A673 (cell line): Measurements from ENCODE around the gene NFIB. TPM values are rescaled to one million over a fixed set of nuclear protein-coding genes. Genes with fewer than 3 reads are reported as not detected.
A peak's percentile ranks its signal among the peaks of the same experiment; 100 is the strongest.

Experiments used
- BruUV-seq: library from RNA; stranded (reverse); fragments of 400-500 nt; replicated peaks from 2 replicates; lab custom pipeline; 2021; lab: Mats Ljungman, UMichigan
- CTCF ChIA-PET: fragments of 300-600 bp; sonication (Branson Sonifier 250); formaldehyde crosslinking; loops from one replicate; lab custom pipeline; 2022; ENCODE audit warnings: antibody characterized with exemption; lab: Charles Lee
- POLR2A ChIA-PET: fragments of 300-600 bp; sonication (Branson Sonifier 250); formaldehyde crosslinking; loops from one replicate; lab custom pipeline; 2022; ENCODE audit warnings: antibody characterized with exemption; ENCODE audit not compliant: low non-redundant PET; lab: Charles Lee
- DNase-seq: peaks from one replicate; pipeline ENCODE4 v3.0.0-alpha.2; 2015; ENCODE audit warnings: low spot score
- H3K27ac ChIP-seq: fragments of 200-600 bp; sonication (generic); 2 replicates; pipeline ENCODE4 v1.5.1; 2016; ENCODE audit warnings: mixed run types, low read depth, mild to moderate bottlenecking, mixed read lengths, antibody characterized with exemption, low read length; ENCODE audit not compliant: poor library complexity, severe bottlenecking
- H3K27me3 ChIP-seq: fragments of 200-600 bp; sonication (generic); replicated peaks from 2 replicates; pipeline ENCODE4 v1.6.1; 2017; ENCODE audit warnings: mixed run types, low read depth, mild to moderate bottlenecking, mixed read lengths, antibody characterized with exemption, low read length; ENCODE audit not compliant: insufficient read depth, poor library complexity
- H3K36me3 ChIP-seq: fragments of 200-600 bp; sonication (generic); 2 replicates; pipeline ENCODE4 v1.6.1; 2016; ENCODE audit warnings: mixed run types, mild to moderate bottlenecking, mixed read lengths, antibody characterized with exemption, low read length; ENCODE audit not compliant: insufficient read depth, poor library complexity, severe bottlenecking
- H3K4me1 ChIP-seq: fragments of 200-600 bp; sonication (generic); 2 replicates; pipeline ENCODE4 v1.6.1; 2017; ENCODE audit warnings: mixed run types, mild to moderate bottlenecking, mixed read lengths, antibody characterized with exemption, low read length; ENCODE audit not compliant: insufficient read depth, poor library complexity, severe bottlenecking
- H3K4me3 ChIP-seq: fragments of 200-600 bp; sonication (generic); 2 replicates; pipeline ENCODE4 v1.5.1; 2016; ENCODE audit warnings: low read depth, mixed run types, mild to moderate bottlenecking, mixed read lengths, low read length; ENCODE audit not compliant: poor library complexity, severe bottlenecking
- H3K9me3 ChIP-seq: fragments of 200-600 bp; sonication (generic); 2 replicates; pipeline ENCODE4 v1.6.1; 2016; ENCODE audit warnings: mixed run types, low read depth, mild to moderate bottlenecking, mixed read lengths, antibody characterized with exemption, low read length; ENCODE audit not compliant: poor library complexity, severe bottlenecking
- EZH2 ChIP-seq: fragments of 200-600 bp; sonication (generic); IDR thresholded peaks from 2 replicates; pipeline ENCODE4 v1.6.1; 2017; ENCODE audit warnings: borderline replicate concordance, low read depth, mild to moderate bottlenecking, mixed read lengths, antibody characterized with exemption, low read length; ENCODE audit not compliant: poor library complexity, severe bottlenecking
- intact Hi-C: fragments of 100-400 bp; cut with micrococcal nuclease; formaldehyde crosslinking; loops from one replicate; pipeline ENCODE4 v1.10.0; 2022; ENCODE audit not compliant: unreplicated experiment
- total RNA-seq: library from RNA; stranded (reverse); gene quantifications from 2 replicates; pipeline ENCODE4 v1.2.3, GENCODE V29; 2021
- TF ChIP-seq, protein P1 (sequence below): fragments of 300-800, 200-600 bp; sonication (generic); conservative IDR thresholded peaks from 2 replicates; pipeline ENCODE4 v1.5.1; 2017; ENCODE audit warnings: low read depth, mild to moderate bottlenecking, antibody characterized with exemption, low read length, moderate library complexity, mixed read lengths

Gene NFIB
- total RNA-seq, 1 experiment from 2014 or later = 41.2 TPM

DNA sequence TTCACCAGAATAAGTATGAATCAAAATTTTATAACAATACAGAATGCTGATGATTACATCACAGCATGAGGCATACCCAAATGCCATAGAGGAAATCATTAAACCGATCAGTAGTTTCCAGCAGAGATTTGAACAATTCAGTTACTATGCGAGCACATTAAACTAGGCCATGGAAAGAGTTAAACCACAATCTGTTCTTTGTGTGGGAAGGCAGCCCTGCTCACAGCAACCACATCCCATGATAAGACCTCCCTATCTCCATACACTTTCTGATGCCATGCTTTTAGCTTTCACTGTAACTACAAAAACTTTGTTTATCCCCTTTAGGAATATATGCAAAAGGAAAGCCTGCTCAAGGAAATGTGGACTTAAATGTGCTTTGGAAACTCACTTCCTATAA, 4.5 kb downstream of the NFIB start:
- TF ChIP-seq EZH2 = no peak
- TF ChIP-seq, protein P1, sequence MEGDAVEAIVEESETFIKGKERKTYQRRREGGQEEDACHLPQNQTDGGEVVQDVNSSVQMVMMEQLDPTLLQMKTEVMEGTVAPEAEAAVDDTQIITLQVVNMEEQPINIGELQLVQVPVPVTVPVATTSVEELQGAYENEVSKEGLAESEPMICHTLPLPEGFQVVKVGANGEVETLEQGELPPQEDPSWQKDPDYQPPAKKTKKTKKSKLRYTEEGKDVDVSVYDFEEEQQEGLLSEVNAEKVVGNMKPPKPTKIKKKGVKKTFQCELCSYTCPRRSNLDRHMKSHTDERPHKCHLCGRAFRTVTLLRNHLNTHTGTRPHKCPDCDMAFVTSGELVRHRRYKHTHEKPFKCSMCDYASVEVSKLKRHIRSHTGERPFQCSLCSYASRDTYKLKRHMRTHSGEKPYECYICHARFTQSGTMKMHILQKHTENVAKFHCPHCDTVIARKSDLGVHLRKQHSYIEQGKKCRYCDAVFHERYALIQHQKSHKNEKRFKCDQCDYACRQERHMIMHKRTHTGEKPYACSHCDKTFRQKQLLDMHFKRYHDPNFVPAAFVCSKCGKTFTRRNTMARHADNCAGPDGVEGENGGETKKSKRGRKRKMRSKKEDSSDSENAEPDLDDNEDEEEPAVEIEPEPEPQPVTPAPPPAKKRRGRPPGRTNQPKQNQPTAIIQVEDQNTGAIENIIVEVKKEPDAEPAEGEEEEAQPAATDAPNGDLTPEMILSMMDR = no peak
- peak overlapping the region; percentile 36 for H3K4me3 ChIP-seq
- DNase-seq = peak; percentile 57
- no peaks in the 10 kb centered on the region for H3K9me3 ChIP-seq
- no TSS peak for BruUV-seq
- H3K27ac ChIP-seq = peak overlapping the region; percentile 7
- intact Hi-C loops = no loop called here
- no peaks in the 10 kb centered on the region for H3K27me3 ChIP-seq
- ChIA-PET CTCF (no interaction called here), POLR2A (no interaction called here)
- peaks cover 16% of the 10 kb centered on the region for H3K36me3 ChIP-seq
- peaks cover 3% of the 10 kb centered on the region for H3K4me1 ChIP-seq

DNA sequence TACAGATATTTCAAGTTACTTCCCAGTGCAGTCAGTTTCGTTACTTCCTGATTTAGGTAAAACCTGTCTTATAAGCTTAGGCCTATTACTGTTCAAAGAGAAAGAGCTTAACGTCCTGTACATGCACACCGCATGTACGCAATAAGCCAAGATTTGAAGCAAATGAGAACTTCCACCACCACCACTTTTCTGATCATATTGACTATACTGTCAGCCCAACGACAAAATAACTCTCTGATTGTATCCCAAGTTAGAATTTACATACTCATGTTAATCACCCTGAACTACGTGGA, 5.1 kb downstream of the NFIB start:
- no TSS peak for BruUV-seq
- CTCF ChIA-PET = no interaction called here
- intact Hi-C loops = no loop called here
- no peak for DNase-seq
- peaks cover 16% of the 10 kb centered on the region for H3K36me3 ChIP-seq
- TF ChIP-seq EZH2 = no peak
- TF ChIP-seq, protein P1 = no peak
- H3K4me3 ChIP-seq = peak overlapping the region; percentile 36
- no peak overlapping the region for H3K27ac ChIP-seq
- H3K27me3 ChIP-seq = no peaks in the 10 kb centered on the region
- H3K4me1 ChIP-seq = peaks cover 3% of the 10 kb centered on the region
- H3K9me3 ChIP-seq = no peaks in the 10 kb centered on the region
- POLR2A ChIA-PET = no interaction called here

DNA sequence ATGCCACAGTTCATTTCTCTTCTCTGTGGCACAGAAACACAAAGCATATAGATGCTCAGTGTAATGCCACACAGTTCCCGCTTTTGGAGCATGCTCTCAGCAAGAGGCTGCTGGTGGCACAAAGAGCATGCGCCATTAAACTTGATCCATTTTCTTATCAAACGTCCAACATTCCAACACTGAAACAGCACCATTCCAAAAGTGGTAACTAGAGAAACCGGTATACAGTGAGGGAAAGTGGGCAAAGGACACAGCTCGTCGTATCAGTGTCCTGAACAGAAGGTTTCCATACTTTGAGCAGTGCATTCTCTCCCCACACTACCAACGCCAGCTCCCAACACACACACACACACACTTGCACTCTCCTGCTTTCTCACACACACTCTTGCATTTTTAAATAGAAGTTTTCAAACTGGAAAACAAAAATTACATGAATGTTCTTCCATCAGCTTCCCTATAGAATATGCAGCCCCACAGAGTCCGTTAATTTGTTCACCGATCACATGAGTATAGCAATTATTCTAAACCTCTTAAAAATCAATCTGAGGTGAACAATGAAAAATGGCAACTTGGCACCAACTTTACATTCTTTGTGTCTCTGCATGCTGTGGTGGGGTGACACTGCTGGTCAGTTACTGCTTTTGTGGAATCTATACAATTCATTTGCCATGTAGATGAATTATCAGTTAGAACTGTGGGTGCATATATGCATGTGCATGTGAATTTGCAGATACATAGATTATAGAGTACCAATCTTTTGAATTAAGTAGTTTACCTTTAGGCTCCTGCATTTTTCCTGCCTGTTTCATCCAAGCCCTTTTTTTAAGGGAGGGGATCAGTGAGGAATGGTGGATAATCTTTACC, 5.7 kb downstream of the NFIB start:
- POLR2A ChIA-PET = no interaction called here
- TF ChIP-seq, protein P1 = no peak
- H3K27me3 ChIP-seq = no peaks in the 10 kb centered on the region
- intact Hi-C loops = no loop called here
- DNase-seq = no peak
- no peak overlapping the region for H3K27ac ChIP-seq
- CTCF ChIA-PET = no interaction called here
- peaks cover 16% of the 10 kb centered on the region for H3K36me3 ChIP-seq
- BruUV-seq = no TSS peak
- H3K9me3 ChIP-seq = no peaks in the 10 kb centered on the region
- H3K4me3 ChIP-seq = no peak overlapping the region
- peaks cover 3% of the 10 kb centered on the region for H3K4me1 ChIP-seq
